Measurements from ENCODE around the gene CCL17. TPM values are rescaled to one million over a fixed set of nuclear protein-coding genes. Genes with fewer than 3 reads are reported as not detected.
"Not testable (repeated sequence)": the region's sequence is repeated elsewhere in the genome, so short reads cannot be mapped to it uniquely, and the experiment has no call there.

CCL17 gene
- total and polyA plus RNA-seq, 12 donors, result 0.35 to 1.0 TPM; not detected in 10

- no peaks in the 10 kb centered on the region for H3K36me3 ChIP-seq
- no peaks in the 10 kb centered on the region for H3K27me3 ChIP-seq
- no peak overlapping the region for H3K4me3 ChIP-seq
- no peak overlapping the region for H3K27ac ChIP-seq
- intact Hi-C loops (cut with DNase I), result no loop called here
- H3K9me3 ChIP-seq, result no peaks in the 10 kb centered on the region
- ATAC-seq (no peak), DNase-seq (no peak)
- TF ChIP-seq CTCF (IDR thresholded peaks at IDR 0.05), result no peak
- WGBS, 2 donors, result 89 to 92% methylated on average over 4 of the region's 4 CpGs
- peaks cover 0 to 9% (median 0%) of the 10 kb centered on the region in 9 donors for H3K4me1 ChIP-seq
Observed at GRCh38 chr16:57396786-57397185, 7.8 kb upstream of the CCL17 start.

GRCh38 chr16:57397493-57397892 is 7.1 kb upstream of the CCL17 start:
- H3K4me1 ChIP-seq; H3K9me3 ChIP-seq; H3K27ac ChIP-seq; H3K4me3 ChIP-seq; H3K27me3 ChIP-seq; DNase-seq; H3K36me3 ChIP-seq; ATAC-seq; intact Hi-C loops (cut with DNase I): not testable (repeated sequence)
- WGBS, 2 donors, result 89 to 90% methylated on average over 4 of the region's 4 CpGs

GRCh38 chr16:57401943-57402640 is 2.5 kb upstream of the CCL17 start:
- intact Hi-C loops (cut with DNase I), result no loop called here
- ATAC-seq, result peak in 1 of 8 donors; percentile 38
- TF ChIP-seq CTCF (IDR thresholded peaks at IDR 0.05), result no peak

GRCh38 chr16:57405097-57405496 is 530 bp downstream of the CCL17 start:
- H3K36me3 ChIP-seq, result no peaks in the 10 kb centered on the region
- no peak overlapping the region for H3K27ac ChIP-seq
- no peaks in the 10 kb centered on the region for H3K27me3 ChIP-seq
- no peak for TF ChIP-seq CTCF (IDR thresholded peaks at IDR 0.05)
- peaks cover 3 to 19% (median 14%) of the 10 kb centered on the region in 9 donors for H3K4me1 ChIP-seq
- no peaks in the 10 kb centered on the region for H3K9me3 ChIP-seq
- intact Hi-C loops (cut with DNase I), result loop anchor here in 1 of 10 donors (5.0 kb wide), 1 partner anchor 88 kb away; no protein-coding TSS in a partner anchor
- DNase-seq (no peak), ATAC-seq (no peak)
- 54 to 82% methylated on average over 3 of the region's 3 CpGs for WGBS, 2 donors
- no peak overlapping the region for H3K4me3 ChIP-seq

More at GRCh38 chr16:57401943-57402640, 2.5 kb upstream of the CCL17 start:
- DNase-seq, result no peak
- H3K36me3 ChIP-seq, result no peaks in the 10 kb centered on the region
- 53 to 62% methylated on average over 7 of the region's 7 CpGs for WGBS, 2 donors
- no peak overlapping the region for H3K4me3 ChIP-seq
- H3K9me3 ChIP-seq, result no peaks in the 10 kb centered on the region
- no peaks in the 10 kb centered on the region for H3K4me1 ChIP-seq
- no peaks in the 10 kb centered on the region for H3K27me3 ChIP-seq
- no peak overlapping the region for H3K27ac ChIP-seq

- Histone ChIP-seq H3K36me3 (no peaks in the 10 kb centered on the region), H3K27me3 (no peaks in the 10 kb centered on the region), H3K27ac (no peak overlapping the region), H3K4me3 (no peak overlapping the region), H3K4me1 (peaks cover 6 to 28% (median 22%) of the 10 kb centered on the region in 9 donors), H3K9me3 (no peaks in the 10 kb centered on the region)
- no peak for TF ChIP-seq CTCF (IDR thresholded peaks at IDR 0.05)
- intact Hi-C loops (cut with DNase I), result loop anchor here in 1 of 10 donors (5.0 kb wide), 1 partner anchor 90 kb away; no protein-coding TSS in a partner anchor
- ATAC-seq (no peak), DNase-seq (no peak)
- 68 to 76% methylated on average over 2 of the region's 2 CpGs for WGBS, 2 donors
Observed at GRCh38 chr16:57406881-57407280, 2.3 kb downstream of the CCL17 start.

Measured in heart right ventricle (tissue), 16 donors.